Endothelial cell of umbilical vein (primary cell): ENCODE measurements around the gene SRGAP3. TPM values are rescaled to one million over a fixed set of nuclear protein-coding genes. Genes with fewer than 3 reads are reported as not detected.

Experiments used
- BruUV-seq: library from RNA; stranded (reverse); fragments of 400-500 nt; replicated peaks from 2 replicates; lab custom pipeline; 2021; lab: Mats Ljungman, UMichigan
- CTCF ChIA-PET: fragments of 300-600, 350-600 bp; sonication (Branson Sonifier 250); formaldehyde crosslinking; loops from one replicate; lab custom pipeline; 2021; ENCODE audit warnings: antibody characterized with exemption, inconsistent platforms; lab: Charles Lee
- POLR2A ChIA-PET: fragments of 300-600, 350-600 bp; sonication (Branson Sonifier 250); formaldehyde crosslinking; loops from one replicate; lab custom pipeline; 2021; ENCODE audit warnings: antibody characterized with exemption, inconsistent platforms; lab: Charles Lee
- DNase-seq: peaks from one replicate; pipeline ENCODE4 v3.0.0-alpha.2; 2011; ENCODE audit warnings: low read depth, low spot score
- FAIRE-seq: peaks from 2 replicates; lab custom pipeline; 2011; peaks lifted over from hg19 to GRCh38; lab: Jason Lieb, UNC
- H2AFZ ChIP-seq: 2 replicates; pipeline ENCODE4 v1.6.0; 2012; ENCODE audit warnings: low read depth, low read length, control low read depth, inconsistent platforms
- H3K27ac ChIP-seq: 2 replicates; pipeline ENCODE4 v1.5.1; 2011; ENCODE audit warnings: low read depth, mild to moderate bottlenecking, control low read depth, low read length, moderate library complexity; ENCODE audit not compliant: insufficient read depth
- H3K27me3 ChIP-seq, 2 experiments: 2 replicates each; pipeline versions ENCODE4 v1.6.0 to v1.6.1; 2011; ENCODE audit warnings: low read length in 2 of 2, mixed read lengths in 1 of 2; ENCODE audit not compliant: control insufficient read depth in 2 of 2, insufficient read depth in 2 of 2
- H3K36me3 ChIP-seq, 2 experiments: 2 replicates in 1 of 2; 3 replicates in 1 of 2; pipeline ENCODE4 v1.5.1; 2011; ENCODE audit warnings: low read length in 2 of 2, mild to moderate bottlenecking in 1 of 2, moderate library complexity in 1 of 2; ENCODE audit not compliant: control insufficient read depth in 2 of 2, insufficient read depth in 2 of 2; ENCODE audit errors: extremely low read depth in 1 of 2
- H3K4me1 ChIP-seq: 3 replicates; pipeline ENCODE4 v1.5.1; 2011; ENCODE audit warnings: mild to moderate bottlenecking, low read length; ENCODE audit not compliant: control insufficient read depth, insufficient read depth; ENCODE audit errors: extremely low read depth
- H3K4me2 ChIP-seq: 2 replicates; pipeline ENCODE4 v1.6.1; 2011; ENCODE audit warnings: low read length, control low read depth, mixed read lengths; ENCODE audit not compliant: insufficient read depth
- H3K4me3 ChIP-seq, 3 experiments: fragments of 200-600 bp in 1 of 3; sonication (generic), shearing (Covaris generic) in 1 of 3; replicated peaks in 1 of 3; 2 replicates each; pipeline ENCODE4 v1.5.1; 2011 to 2016; ENCODE audit warnings: control low read depth in 3 of 3, low read length in 3 of 3, mild to moderate bottlenecking in 2 of 3, inconsistent platforms in 1 of 3, low read depth in 1 of 3, moderate library complexity in 1 of 3; ENCODE audit not compliant: insufficient read depth in 1 of 3
- H3K79me2 ChIP-seq: 2 replicates; pipeline ENCODE4 v1.6.0; 2012; ENCODE audit warnings: low read length, inconsistent platforms; ENCODE audit not compliant: control insufficient read depth, insufficient read depth
- H3K9ac ChIP-seq: replicated peaks from 2 replicates; pipeline ENCODE3; 2011; ENCODE audit warnings: low read length, control low read depth; ENCODE audit not compliant: insufficient read depth; ENCODE audit errors: extremely low read depth
- H3K9me1 ChIP-seq: replicated peaks from 3 replicates; pipeline ENCODE4 v1.6.0; 2011; ENCODE audit warnings: mild to moderate bottlenecking, low read length; ENCODE audit not compliant: control insufficient read depth, insufficient read depth; ENCODE audit errors: extremely low read depth
- H3K9me3 ChIP-seq: replicated peaks from 2 replicates; pipeline ENCODE4 v1.5.1; 2012; ENCODE audit warnings: low read length, inconsistent platforms; ENCODE audit not compliant: control insufficient read depth, insufficient read depth
- H4K20me1 ChIP-seq: replicated peaks from 2 replicates; pipeline ENCODE3; 2011; ENCODE audit warnings: mild to moderate bottlenecking, low read length; ENCODE audit not compliant: control insufficient read depth, insufficient read depth; ENCODE audit errors: extremely low read depth
- EZH2 ChIP-seq: IDR thresholded peaks from 2 replicates; pipeline ENCODE4 v1.6.1; 2012; ENCODE audit warnings: borderline replicate concordance, low read depth, mild to moderate bottlenecking, moderate library complexity, low read length, inconsistent platforms; ENCODE audit not compliant: severe bottlenecking
- FOS ChIP-seq: IDR thresholded peaks from 2 replicates; pipeline ENCODE4 v1.6.1; 2011; ENCODE audit warnings: mild to moderate bottlenecking, low read length, moderate library complexity, borderline replicate concordance; ENCODE audit not compliant: insufficient read depth
- GATA2 ChIP-seq: IDR thresholded peaks from 2 replicates; pipeline ENCODE4 v1.7.0; 2011; ENCODE audit warnings: low read depth, mild to moderate bottlenecking, moderate library complexity, mixed read lengths, low read length; ENCODE audit not compliant: insufficient read length, insufficient read depth
- JUN ChIP-seq: IDR thresholded peaks from 2 replicates; pipeline ENCODE4 v1.6.1; 2011; ENCODE audit warnings: borderline replicate concordance, low read depth; ENCODE audit not compliant: insufficient read length, insufficient read depth
- MYC ChIP-seq: IDR thresholded peaks from one replicate; pipeline ENCODE4 v1.6.1; 2011; ENCODE audit warnings: mild to moderate bottlenecking, low read depth, low read length
- POLR2A ChIP-seq: IDR thresholded peaks from 2 replicates; pipeline ENCODE4 v1.6.1; 2012; ENCODE audit warnings: low read depth, mild to moderate bottlenecking, control low read depth, low read length
- POLR2AphosphoS5 ChIP-seq: IDR thresholded peaks from 2 replicates; pipeline ENCODE4 v1.6.1; 2012; ENCODE audit warnings: low read depth, mild to moderate bottlenecking, control low read depth, low read length, moderate library complexity; ENCODE audit not compliant: insufficient read depth
- dilution Hi-C: fragments of 300-500 bp; cut with MboI; formaldehyde crosslinking; loops from one replicate; pipeline ENCODE4 v1.15.0; 2019; ENCODE audit warnings: low sequenced_read_pairs; ENCODE audit not compliant: extremely low pct_ligation_motif_present
- intact Hi-C: fragments of 100-400 bp; cut with micrococcal nuclease; formaldehyde crosslinking; loops from one replicate; pipeline ENCODE4 v1.10.0; 2022
- polyA plus RNA-seq, 4 experiments: library from polyadenylated mRNA; depleted of rRNA in 3 of 4; stranded (reverse) in 3 of 4; unstranded in 1 of 4; fragments of >200 nt; gene quantifications; 2 replicates each; pipeline versions ENCODE4 v1.2.1 to v1.2.3, GENCODE V29; 2011 to 2012; ENCODE audit warnings: missing spikeins in 1 of 4
- total RNA-seq: library from RNA; stranded (reverse); gene quantifications from 2 replicates; pipeline ENCODE4 v1.2.3, GENCODE V29; 2021
- TF ChIP-seq, protein P1 (sequence below): IDR thresholded peaks from 2 replicates; pipeline ENCODE4 v1.6.1; 2011; ENCODE audit not compliant: insufficient read depth, insufficient read length
- TF ChIP-seq, protein P2 (sequence below), 2 donors: IDR thresholded peaks; 1 replicate in 1 of 2; 2 replicates in 1 of 2; pipeline ENCODE4 v1.5.1; 2011; ENCODE audit warnings: low read length in 2 of 2, mild to moderate bottlenecking in 2 of 2, moderate library complexity in 2 of 2, control low read depth in 1 of 2, inconsistent platforms in 1 of 2, low read depth in 1 of 2; ENCODE audit not compliant: insufficient read depth in 1 of 2; ENCODE audit errors: extremely low read depth in 1 of 2

The SRGAP3 gene
- total and polyA plus RNA-seq, 2 donors (not counting 3 experiments of a cell fraction or from before 2014, with no cell fraction given), result 0.06 TPM; not detected in 1

GRCh38 chr3:9143184-9143583, 106.3 kb downstream of the SRGAP3 start:
- intact Hi-C loops, result no loop called here
- no peaks in the 10 kb centered on the region for H4K20me1 ChIP-seq
- dilution Hi-C loops, result no loop called here

More at GRCh38 chr3:9143184-9143583, 106.3 kb downstream of the SRGAP3 start:
- TF ChIP-seq, protein P1, sequence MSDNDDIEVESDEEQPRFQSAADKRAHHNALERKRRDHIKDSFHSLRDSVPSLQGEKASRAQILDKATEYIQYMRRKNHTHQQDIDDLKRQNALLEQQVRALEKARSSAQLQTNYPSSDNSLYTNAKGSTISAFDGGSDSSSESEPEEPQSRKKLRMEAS, result no peak
- TF ChIP-seq POLR2AphosphoS5, result no peak
- no peak for TF ChIP-seq MYC
- no peak for TF ChIP-seq EZH2
- no peak for TF ChIP-seq JUN
- TF ChIP-seq, protein P2, sequence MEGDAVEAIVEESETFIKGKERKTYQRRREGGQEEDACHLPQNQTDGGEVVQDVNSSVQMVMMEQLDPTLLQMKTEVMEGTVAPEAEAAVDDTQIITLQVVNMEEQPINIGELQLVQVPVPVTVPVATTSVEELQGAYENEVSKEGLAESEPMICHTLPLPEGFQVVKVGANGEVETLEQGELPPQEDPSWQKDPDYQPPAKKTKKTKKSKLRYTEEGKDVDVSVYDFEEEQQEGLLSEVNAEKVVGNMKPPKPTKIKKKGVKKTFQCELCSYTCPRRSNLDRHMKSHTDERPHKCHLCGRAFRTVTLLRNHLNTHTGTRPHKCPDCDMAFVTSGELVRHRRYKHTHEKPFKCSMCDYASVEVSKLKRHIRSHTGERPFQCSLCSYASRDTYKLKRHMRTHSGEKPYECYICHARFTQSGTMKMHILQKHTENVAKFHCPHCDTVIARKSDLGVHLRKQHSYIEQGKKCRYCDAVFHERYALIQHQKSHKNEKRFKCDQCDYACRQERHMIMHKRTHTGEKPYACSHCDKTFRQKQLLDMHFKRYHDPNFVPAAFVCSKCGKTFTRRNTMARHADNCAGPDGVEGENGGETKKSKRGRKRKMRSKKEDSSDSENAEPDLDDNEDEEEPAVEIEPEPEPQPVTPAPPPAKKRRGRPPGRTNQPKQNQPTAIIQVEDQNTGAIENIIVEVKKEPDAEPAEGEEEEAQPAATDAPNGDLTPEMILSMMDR (IDR thresholded peaks at IDR 0.05; ENCODE audit: extremely low read depth in 1 of 2, insufficient read depth in 1 of 2, low read depth in 1 of 2, low read length in 2 of 2), result no peak
- no peak for TF ChIP-seq POLR2A
- no peak for TF ChIP-seq FOS
- no peak for TF ChIP-seq GATA2
- no peaks in the 10 kb centered on the region for H3K79me2 ChIP-seq
- DNase-seq (no peak), FAIRE-seq (no peak)
- no peaks in the 10 kb centered on the region for H3K36me3 ChIP-seq
- no peak overlapping the region for H3K4me2 ChIP-seq
- no peaks in the 10 kb centered on the region for H3K9me1 ChIP-seq
- H3K27ac ChIP-seq, result no peak overlapping the region
- H3K9me3 ChIP-seq, result no peaks in the 10 kb centered on the region
- BruUV-seq, result no TSS peak
- H3K27me3 ChIP-seq, result no peaks in the 10 kb centered on the region
- CTCF ChIA-PET, result no interaction called here
- POLR2A ChIA-PET, result no interaction called here
- H3K9ac ChIP-seq, result no peak overlapping the region
- no peak overlapping the region for H2AFZ ChIP-seq
- H3K4me1 ChIP-seq, result no peaks in the 10 kb centered on the region
- no peak overlapping the region for H3K4me3 ChIP-seq
